Peyer's patch (tissue), 4 donors: Measurements from ENCODE around the gene SRRM2. TPM values are rescaled to one million over a fixed set of nuclear protein-coding genes. Genes with fewer than 3 reads are reported as not detected.

Source experiments
- DNase-seq, 3 donors: peaks; one replicate each; pipeline ENCODE4 v3.0.0-alpha.2; 2017 to 2019
- H3K27ac ChIP-seq, 4 donors: fragments of 200-600 bp; sonication (generic); one replicate each; pipeline ENCODE4 v1.5.1; 2016 to 2019
- H3K27me3 ChIP-seq, 2 donors: fragments of 200-600 bp; sonication (generic); one replicate each; pipeline ENCODE4 v1.5.1; 2019
- H3K36me3 ChIP-seq, 3 donors: fragments of 200-600 bp; sonication (generic); one replicate each; pipeline ENCODE4 v1.5.1; 2016 to 2019
- H3K4me1 ChIP-seq, 4 donors: fragments of 200-600 bp; sonication (generic); one replicate each; pipeline ENCODE4 v1.5.1; 2016 to 2019
- H3K4me3 ChIP-seq, 4 donors: fragments of 200-600 bp; sonication (generic); 1 replicate in 3 of 4; 2 replicates in 1 of 4; pipeline ENCODE4 v1.5.1; 2016 to 2019; ENCODE audit warnings: mild to moderate bottlenecking in 1 of 4
- H3K9me3 ChIP-seq, 4 donors: fragments of 200-600 bp; sonication (generic); one replicate each; pipeline ENCODE4 v1.5.1; 2016 to 2019; ENCODE audit warnings: mild to moderate bottlenecking in 1 of 4
- POLR2A ChIP-seq, 2 donors: fragments of 450-650 bp; IDR thresholded peaks; one replicate each; pipeline ENCODE4 v1.5.1; 2017; ENCODE audit warnings: antibody characterized with exemption in 2 of 2, mild to moderate bottlenecking in 2 of 2, moderate library complexity in 2 of 2
- total RNA-seq, 4 donors: library from RNA; depleted of rRNA; stranded (reverse); fragments of >200 nt; gene quantifications; one replicate each; pipeline ENCODE4 v1.1.0, GENCODE V29; 2016
- TF ChIP-seq, protein P1 (sequence below), 6 experiments: fragments of 450-650 bp in 4 of 6; fragments of 200-600 bp in 2 of 6; sonication (generic) in 1 of 6; IDR thresholded peaks; one replicate each; pipeline ENCODE4 v1.5.1; 2017 to 2019; ENCODE audit warnings: antibody characterized with exemption in 6 of 6, mild to moderate bottlenecking in 3 of 6, moderate library complexity in 1 of 6

SRRM2 gene
- total RNA-seq, 4 donors from 2014 or later = 683 to 3,742 (median 1,673) TPM

DNA sequence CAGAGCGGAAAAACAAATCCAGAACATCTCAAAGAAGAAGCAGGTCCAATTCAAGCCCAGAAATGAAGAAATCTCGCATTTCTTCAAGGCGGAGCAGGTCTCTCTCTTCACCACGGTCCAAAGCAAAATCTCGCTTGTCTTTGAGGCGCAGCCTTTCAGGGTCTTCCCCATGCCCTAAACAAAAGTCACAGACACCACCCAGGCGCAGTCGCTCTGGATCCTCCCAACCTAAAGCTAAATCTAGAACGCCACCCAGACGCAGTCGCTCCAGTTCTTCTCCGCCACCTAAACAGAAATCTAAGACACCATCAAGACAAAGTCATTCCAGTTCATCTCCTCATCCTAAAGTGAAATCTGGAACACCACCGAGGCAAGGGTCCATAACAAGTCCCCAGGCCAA lies 10.3 kb downstream of the SRRM2 start:
- Histone ChIP-seq H3K27me3 (no peaks in the 10 kb centered on the region), H3K4me1 (peaks cover 0 to 11% (median 0%) of the 10 kb centered on the region in 4 donors), H3K27ac (no peak overlapping the region), H3K36me3 (peaks cover 0 to 100% (median 2%) of the 10 kb centered on the region in 3 donors), H3K4me3 (no peak overlapping the region), H3K9me3 (no peaks in the 10 kb centered on the region)
- TF ChIP-seq, protein P1, sequence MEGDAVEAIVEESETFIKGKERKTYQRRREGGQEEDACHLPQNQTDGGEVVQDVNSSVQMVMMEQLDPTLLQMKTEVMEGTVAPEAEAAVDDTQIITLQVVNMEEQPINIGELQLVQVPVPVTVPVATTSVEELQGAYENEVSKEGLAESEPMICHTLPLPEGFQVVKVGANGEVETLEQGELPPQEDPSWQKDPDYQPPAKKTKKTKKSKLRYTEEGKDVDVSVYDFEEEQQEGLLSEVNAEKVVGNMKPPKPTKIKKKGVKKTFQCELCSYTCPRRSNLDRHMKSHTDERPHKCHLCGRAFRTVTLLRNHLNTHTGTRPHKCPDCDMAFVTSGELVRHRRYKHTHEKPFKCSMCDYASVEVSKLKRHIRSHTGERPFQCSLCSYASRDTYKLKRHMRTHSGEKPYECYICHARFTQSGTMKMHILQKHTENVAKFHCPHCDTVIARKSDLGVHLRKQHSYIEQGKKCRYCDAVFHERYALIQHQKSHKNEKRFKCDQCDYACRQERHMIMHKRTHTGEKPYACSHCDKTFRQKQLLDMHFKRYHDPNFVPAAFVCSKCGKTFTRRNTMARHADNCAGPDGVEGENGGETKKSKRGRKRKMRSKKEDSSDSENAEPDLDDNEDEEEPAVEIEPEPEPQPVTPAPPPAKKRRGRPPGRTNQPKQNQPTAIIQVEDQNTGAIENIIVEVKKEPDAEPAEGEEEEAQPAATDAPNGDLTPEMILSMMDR (IDR thresholded peaks at IDR 0.05) = no peak
- TF ChIP-seq POLR2A (IDR thresholded peaks at IDR 0.05) = no peak
- DNase-seq = no peak

DNA sequence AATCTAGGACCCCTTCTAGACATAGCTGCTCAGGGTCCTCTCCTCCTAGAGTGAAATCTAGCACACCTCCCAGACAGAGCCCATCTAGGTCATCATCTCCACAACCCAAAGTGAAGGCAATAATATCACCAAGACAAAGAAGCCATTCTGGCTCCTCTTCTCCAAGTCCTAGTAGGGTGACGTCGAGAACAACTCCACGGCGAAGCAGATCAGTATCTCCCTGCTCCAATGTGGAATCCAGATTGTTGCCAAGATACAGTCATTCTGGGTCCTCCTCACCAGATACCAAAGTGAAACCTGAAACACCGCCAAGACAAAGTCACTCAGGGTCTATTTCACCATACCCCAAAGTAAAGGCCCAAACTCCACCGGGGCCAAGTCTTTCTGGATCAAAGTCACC lies 10.7 kb downstream of the SRRM2 start:
- peak in 1 of 3 donors; percentile 8 for DNase-seq
- Histone ChIP-seq H3K27me3 (no peaks in the 10 kb centered on the region), H3K4me1 (peaks cover 0 to 11% (median 0%) of the 10 kb centered on the region in 4 donors), H3K36me3 (peaks cover 0 to 100% (median 2%) of the 10 kb centered on the region in 3 donors), H3K4me3 (no peak overlapping the region), H3K9me3 (no peaks in the 10 kb centered on the region), H3K27ac (no peak overlapping the region)
- no peak for TF ChIP-seq POLR2A (IDR thresholded peaks at IDR 0.05)
- TF ChIP-seq, protein P1 (IDR thresholded peaks at IDR 0.05) = no peak

DNA sequence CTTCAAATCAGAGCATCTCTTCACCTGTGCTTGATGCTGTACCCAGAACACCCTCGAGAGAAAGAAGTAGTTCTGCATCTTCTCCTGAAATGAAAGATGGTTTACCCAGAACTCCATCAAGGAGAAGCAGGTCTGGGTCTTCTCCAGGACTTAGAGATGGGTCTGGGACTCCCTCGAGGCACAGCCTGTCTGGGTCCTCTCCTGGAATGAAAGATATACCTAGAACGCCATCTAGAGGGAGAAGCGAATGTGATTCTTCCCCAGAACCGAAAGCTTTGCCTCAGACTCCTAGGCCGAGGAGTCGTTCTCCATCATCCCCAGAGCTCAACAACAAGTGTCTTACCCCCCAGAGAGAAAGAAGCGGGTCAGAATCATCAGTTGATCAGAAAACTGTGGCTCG lies 12.3 kb downstream of the SRRM2 start:
- H3K27ac ChIP-seq = no peak overlapping the region
- DNase-seq = no peak
- peaks cover 0 to 20% (median 2%) of the 10 kb centered on the region in 4 donors for H3K4me1 ChIP-seq
- no peaks in the 10 kb centered on the region for H3K9me3 ChIP-seq
- H3K27me3 ChIP-seq = no peaks in the 10 kb centered on the region
- TF ChIP-seq, protein P1 (IDR thresholded peaks at IDR 0.05) = no peak
- TF ChIP-seq POLR2A (IDR thresholded peaks at IDR 0.05) = no peak
- peaks cover 0 to 100% (median 0%) of the 10 kb centered on the region in 3 donors for H3K36me3 ChIP-seq
- H3K4me3 ChIP-seq = no peak overlapping the region

DNA sequence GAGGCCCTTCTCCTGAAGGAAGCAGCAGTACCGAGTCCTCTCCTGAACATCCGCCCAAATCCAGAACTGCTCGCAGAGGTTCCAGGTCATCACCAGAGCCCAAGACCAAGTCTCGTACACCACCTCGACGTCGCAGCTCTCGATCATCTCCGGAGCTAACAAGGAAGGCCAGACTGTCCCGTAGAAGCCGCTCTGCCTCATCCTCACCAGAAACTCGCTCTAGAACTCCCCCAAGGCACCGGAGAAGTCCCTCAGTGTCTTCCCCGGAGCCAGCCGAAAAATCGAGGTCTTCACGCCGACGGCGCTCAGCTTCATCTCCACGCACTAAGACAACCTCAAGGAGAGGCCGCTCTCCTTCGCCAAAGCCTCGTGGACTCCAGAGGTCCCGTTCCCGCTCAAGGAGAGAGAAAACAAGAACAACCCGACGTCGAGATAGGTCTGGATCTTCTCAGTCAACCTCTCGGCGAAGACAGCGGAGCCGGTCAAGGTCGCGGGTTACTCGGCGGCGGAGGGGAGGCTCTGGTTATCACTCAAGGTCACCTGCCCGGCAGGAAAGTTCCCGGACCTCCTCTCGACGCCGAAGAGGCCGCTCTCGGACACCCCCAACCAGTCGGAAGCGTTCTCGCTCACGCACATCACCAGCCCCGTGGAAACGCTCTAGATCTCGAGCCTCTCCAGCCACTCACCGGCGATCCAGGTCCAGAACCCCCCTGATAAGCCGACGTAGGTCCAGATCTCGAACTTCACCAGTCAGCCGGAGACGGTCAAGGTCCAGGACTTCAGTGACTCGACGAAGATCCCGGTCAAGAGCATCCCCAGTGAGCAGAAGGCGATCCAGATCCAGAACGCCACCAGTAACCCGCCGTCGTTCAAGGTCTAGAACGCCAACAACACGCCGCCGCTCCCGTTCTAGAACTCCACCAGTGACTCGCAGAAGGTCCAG lies 13.3 kb downstream of the SRRM2 start:
- Histone ChIP-seq H3K4me3 (no peak overlapping the region), H3K27ac (no peak overlapping the region), H3K4me1 (peaks cover 0 to 17% (median 2%) of the 10 kb centered on the region in 4 donors), H3K9me3 (no peaks in the 10 kb centered on the region), H3K36me3 (peaks cover 0 to 100% (median 0%) of the 10 kb centered on the region in 3 donors), H3K27me3 (no peaks in the 10 kb centered on the region)
- TF ChIP-seq, protein P1 (IDR thresholded peaks at IDR 0.05) = no peak
- TF ChIP-seq POLR2A (IDR thresholded peaks at IDR 0.05) = no peak
- DNase-seq = peak in 1 of 3 donors; percentile 47

DNA sequence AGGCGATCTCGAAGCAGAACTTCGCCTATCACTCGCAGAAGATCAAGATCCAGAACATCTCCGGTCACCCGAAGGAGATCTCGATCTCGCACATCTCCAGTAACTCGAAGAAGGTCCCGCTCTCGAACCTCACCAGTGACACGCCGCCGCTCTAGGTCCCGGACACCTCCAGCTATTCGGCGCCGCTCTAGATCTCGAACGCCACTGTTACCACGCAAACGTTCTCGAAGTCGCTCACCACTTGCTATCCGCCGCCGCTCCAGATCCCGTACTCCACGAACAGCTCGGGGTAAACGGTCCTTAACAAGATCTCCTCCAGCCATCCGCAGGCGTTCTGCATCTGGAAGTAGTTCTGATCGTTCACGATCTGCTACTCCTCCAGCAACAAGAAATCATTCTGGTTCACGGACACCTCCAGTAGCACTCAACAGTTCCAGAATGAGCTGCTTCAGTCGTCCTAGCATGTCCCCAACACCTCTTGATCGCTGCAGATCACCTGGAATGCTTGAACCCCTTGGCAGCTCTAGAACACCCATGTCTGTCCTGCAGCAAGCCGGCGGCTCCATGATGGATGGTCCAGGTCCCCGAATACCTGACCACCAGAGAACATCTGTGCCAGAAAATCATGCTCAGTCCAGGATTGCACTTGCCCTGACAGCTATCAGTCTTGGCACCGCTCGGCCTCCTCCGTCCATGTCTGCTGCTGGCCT lies 14.1 kb downstream of the SRRM2 start:
- TF ChIP-seq, protein P1 (IDR thresholded peaks at IDR 0.05) = no peak
- no peak for TF ChIP-seq POLR2A (IDR thresholded peaks at IDR 0.05)
- H3K27ac ChIP-seq = no peak overlapping the region
- H3K4me1 ChIP-seq = peaks cover 0 to 14% (median 2%) of the 10 kb centered on the region in 4 donors
- H3K27me3 ChIP-seq = no peaks in the 10 kb centered on the region
- no peak overlapping the region for H3K4me3 ChIP-seq
- DNase-seq = peak in 1 of 3 donors; percentile 45
- no peaks in the 10 kb centered on the region for H3K9me3 ChIP-seq
- H3K36me3 ChIP-seq = peaks cover 0 to 100% (median 0%) of the 10 kb centered on the region in 3 donors
